RKO (cell line): Measurements from ENCODE around the gene CDK11B.
"Not testable (repeated sequence)": the region's sequence is repeated elsewhere in the genome, so short reads cannot be mapped to it uniquely, and the experiment has no call there.

ENCODE experiments used
- DNase-seq: peaks from one replicate; pipeline ENCODE4 v3.0.0-alpha.2; 2016; ENCODE audit warnings: low spot score

The CDK11B gene

GRCh38 chr1:1599030-1599934 lies 59.5 kb downstream of the CDK11B start:
- no peak for DNase-seq

- no peak for DNase-seq
Observed at GRCh38 chr1:1598720-1599029, 60.1 kb downstream of the CDK11B start.

GRCh38 chr1:1598051-1598719 lies 60.6 kb downstream of the CDK11B start:
- DNase-seq = no peak

GRCh38 chr1:1597275-1597930 lies 61.4 kb downstream of the CDK11B start:
- DNase-seq = no peak

GRCh38 chr1:1596493-1597274 lies 62.1 kb downstream of the CDK11B start:
- no peak for DNase-seq

GRCh38 chr1:1595341-1595740 lies 63.5 kb downstream of the CDK11B start:
- not testable (repeated sequence) for DNase-seq

GRCh38 chr1:1594602-1595260 lies 64.1 kb downstream of the CDK11B start:
- no peak for DNase-seq

GRCh38 chr1:1593834-1594601 lies 64.8 kb downstream of the CDK11B start:
- DNase-seq = no peak

GRCh38 chr1:1591452-1591851 lies 67.4 kb downstream of the CDK11B start:
- peak; percentile 75 for DNase-seq
